Activated naive CD4-positive, alpha-beta T cell treated with anti-CD3 and anti-CD28 coated beads, Interleukin-2, amount 50 U/mL, for 24 hours (primary cell): Measurements from ENCODE around the gene ARHGAP45.

ENCODE experiments used
- H3K27ac Mint-ChIP-seq: one replicate; pipeline ENCODE4 v1.8.0; 2021; ENCODE audit warnings: mild to moderate bottlenecking, mixed read lengths
- H3K27me3 Mint-ChIP-seq: one replicate; pipeline ENCODE4 v1.8.0; 2021; ENCODE audit warnings: mixed read lengths
- H3K36me3 Mint-ChIP-seq: one replicate; pipeline ENCODE4 v1.8.0; 2021; ENCODE audit warnings: mixed read lengths
- H3K4me1 Mint-ChIP-seq: one replicate; pipeline ENCODE4 v1.8.0; 2021; ENCODE audit warnings: mixed read lengths
- H3K4me3 Mint-ChIP-seq: one replicate; pipeline ENCODE4 v1.8.0; 2021; ENCODE audit warnings: mild to moderate bottlenecking, mixed read lengths
- H3K9me3 Mint-ChIP-seq: one replicate; pipeline ENCODE4 v1.8.0; 2021; ENCODE audit warnings: mixed read lengths

ARHGAP45 gene

GRCh38 chr19:1046836-1047695 is 19.9 kb upstream of the ARHGAP45 start:
- Mint-ChIP-seq H3K27me3 (no peaks in the 10 kb centered on the region), H3K4me1 (peaks cover 7% of the 10 kb centered on the region), H3K36me3 (no peaks in the 10 kb centered on the region), H3K27ac (no peak overlapping the region), H3K4me3 (no peak overlapping the region), H3K9me3 (no peaks in the 10 kb centered on the region)

GRCh38 chr19:1047696-1048147 is 19.2 kb upstream of the ARHGAP45 start:
- Mint-ChIP-seq H3K36me3 (no peaks in the 10 kb centered on the region), H3K27ac (no peak overlapping the region), H3K27me3 (no peaks in the 10 kb centered on the region), H3K9me3 (no peaks in the 10 kb centered on the region), H3K4me1 (peaks cover 9% of the 10 kb centered on the region), H3K4me3 (no peak overlapping the region)

- H3K27ac Mint-ChIP-seq = no peak overlapping the region
- H3K36me3 Mint-ChIP-seq = no peaks in the 10 kb centered on the region
- H3K4me3 Mint-ChIP-seq = no peak overlapping the region
- H3K27me3 Mint-ChIP-seq = no peaks in the 10 kb centered on the region
- no peaks in the 10 kb centered on the region for H3K9me3 Mint-ChIP-seq
- H3K4me1 Mint-ChIP-seq = peaks cover 11% of the 10 kb centered on the region
Measured at GRCh38 chr19:1049106-1049505, 17.9 kb upstream of the ARHGAP45 start.

- Mint-ChIP-seq H3K4me1 (peaks cover 11% of the 10 kb centered on the region), H3K4me3 (no peak overlapping the region), H3K36me3 (no peaks in the 10 kb centered on the region), H3K27me3 (no peaks in the 10 kb centered on the region), H3K27ac (no peak overlapping the region), H3K9me3 (no peaks in the 10 kb centered on the region)
Measured at GRCh38 chr19:1049800-1050199, 17.2 kb upstream of the ARHGAP45 start.

- Mint-ChIP-seq H3K4me1 (peaks cover 9% of the 10 kb centered on the region), H3K9me3 (no peaks in the 10 kb centered on the region), H3K36me3 (no peaks in the 10 kb centered on the region), H3K4me3 (no peak overlapping the region), H3K27me3 (no peaks in the 10 kb centered on the region), H3K27ac (no peak overlapping the region)
Measured at GRCh38 chr19:1050989-1051788, 15.8 kb upstream of the ARHGAP45 start.

GRCh38 chr19:1051791-1052190 is 15.2 kb upstream of the ARHGAP45 start:
- Mint-ChIP-seq H3K4me3 (no peak overlapping the region), H3K27me3 (no peaks in the 10 kb centered on the region), H3K9me3 (no peaks in the 10 kb centered on the region), H3K4me1 (peaks cover 14% of the 10 kb centered on the region), H3K27ac (no peak overlapping the region), H3K36me3 (peaks cover 5% of the 10 kb centered on the region)

GRCh38 chr19:1052349-1052975 is 14.5 kb upstream of the ARHGAP45 start:
- Mint-ChIP-seq H3K27ac (no peak overlapping the region), H3K4me1 (peaks cover 20% of the 10 kb centered on the region), H3K9me3 (no peaks in the 10 kb centered on the region), H3K36me3 (peaks cover 8% of the 10 kb centered on the region), H3K4me3 (no peak overlapping the region), H3K27me3 (no peaks in the 10 kb centered on the region)

GRCh38 chr19:1053176-1054101 is 13.5 kb upstream of the ARHGAP45 start:
- H3K4me3 Mint-ChIP-seq = no peak overlapping the region
- peaks cover 9% of the 10 kb centered on the region for H3K36me3 Mint-ChIP-seq
- peak overlapping the region; percentile 17 for H3K27ac Mint-ChIP-seq
- peaks cover 30% of the 10 kb centered on the region for H3K4me1 Mint-ChIP-seq
- H3K9me3 Mint-ChIP-seq = no peaks in the 10 kb centered on the region
- H3K27me3 Mint-ChIP-seq = no peaks in the 10 kb centered on the region

GRCh38 chr19:1054102-1055027 is 12.6 kb upstream of the ARHGAP45 start:
- H3K4me1 Mint-ChIP-seq = peaks cover 31% of the 10 kb centered on the region
- H3K27me3 Mint-ChIP-seq = no peaks in the 10 kb centered on the region
- H3K36me3 Mint-ChIP-seq = peaks cover 9% of the 10 kb centered on the region
- H3K4me3 Mint-ChIP-seq = no peak overlapping the region
- no peaks in the 10 kb centered on the region for H3K9me3 Mint-ChIP-seq
- H3K27ac Mint-ChIP-seq = no peak overlapping the region

GRCh38 chr19:1055028-1055425 is 11.9 kb upstream of the ARHGAP45 start:
- H3K4me1 Mint-ChIP-seq = peaks cover 31% of the 10 kb centered on the region
- H3K27ac Mint-ChIP-seq = no peak overlapping the region
- H3K36me3 Mint-ChIP-seq = peaks cover 9% of the 10 kb centered on the region
- no peaks in the 10 kb centered on the region for H3K27me3 Mint-ChIP-seq
- H3K9me3 Mint-ChIP-seq = no peaks in the 10 kb centered on the region
- H3K4me3 Mint-ChIP-seq = no peak overlapping the region

- Mint-ChIP-seq H3K27ac (peak overlapping the region; percentile 26), H3K4me1 (peaks cover 31% of the 10 kb centered on the region), H3K9me3 (no peaks in the 10 kb centered on the region), H3K27me3 (no peaks in the 10 kb centered on the region), H3K4me3 (no peak overlapping the region), H3K36me3 (peaks cover 9% of the 10 kb centered on the region)
Measured at GRCh38 chr19:1055886-1056620, 10.9 kb upstream of the ARHGAP45 start.

GRCh38 chr19:1057176-1057855 is 9.7 kb upstream of the ARHGAP45 start:
- H3K9me3 Mint-ChIP-seq = no peaks in the 10 kb centered on the region
- no peaks in the 10 kb centered on the region for H3K27me3 Mint-ChIP-seq
- H3K4me3 Mint-ChIP-seq = peak overlapping the region; percentile 41
- H3K36me3 Mint-ChIP-seq = peaks cover 9% of the 10 kb centered on the region
- peaks cover 27% of the 10 kb centered on the region for H3K4me1 Mint-ChIP-seq
- H3K27ac Mint-ChIP-seq = peak overlapping the region; percentile 84

GRCh38 chr19:1058112-1058511 is 8.9 kb upstream of the ARHGAP45 start:
- H3K9me3 Mint-ChIP-seq = no peaks in the 10 kb centered on the region
- H3K27ac Mint-ChIP-seq = peak overlapping the region; percentile 74
- H3K4me1 Mint-ChIP-seq = peaks cover 22% of the 10 kb centered on the region
- no peak overlapping the region for H3K4me3 Mint-ChIP-seq
- peaks cover 9% of the 10 kb centered on the region for H3K36me3 Mint-ChIP-seq
- no peaks in the 10 kb centered on the region for H3K27me3 Mint-ChIP-seq
